ENCODE measurements around the gene TPK1. TPM values are rescaled to one million over a fixed set of nuclear protein-coding genes. Genes with fewer than 3 reads are reported as not detected.

The TPK1 gene
- total and polyA plus RNA-seq, 2 of the 13 experiments (the other 11 are each of a cell fraction or from before 2014, with no cell fraction given): 1.0 to 1.2 TPM

DNA sequence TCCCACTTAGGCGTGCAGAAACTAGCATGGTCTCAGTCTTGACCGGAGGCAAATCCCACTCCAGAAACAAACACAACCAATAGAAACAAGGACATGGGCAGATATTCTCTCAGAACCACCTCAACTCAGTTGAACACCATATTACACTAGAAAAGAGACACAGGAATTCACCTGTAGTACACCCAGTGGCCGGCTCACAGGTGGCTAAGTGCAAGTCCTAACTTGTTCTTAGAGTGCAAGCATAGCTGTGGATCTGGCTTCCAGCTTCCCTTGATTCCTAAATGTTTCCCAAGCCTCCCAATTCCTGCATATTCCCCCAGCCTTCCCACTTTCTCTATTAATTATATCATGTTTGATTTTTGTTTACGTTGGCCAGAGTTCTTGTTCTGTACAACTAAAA, 164.4 kb downstream of the TPK1 start (continued):
- TF ChIP-seq, protein P1, sequence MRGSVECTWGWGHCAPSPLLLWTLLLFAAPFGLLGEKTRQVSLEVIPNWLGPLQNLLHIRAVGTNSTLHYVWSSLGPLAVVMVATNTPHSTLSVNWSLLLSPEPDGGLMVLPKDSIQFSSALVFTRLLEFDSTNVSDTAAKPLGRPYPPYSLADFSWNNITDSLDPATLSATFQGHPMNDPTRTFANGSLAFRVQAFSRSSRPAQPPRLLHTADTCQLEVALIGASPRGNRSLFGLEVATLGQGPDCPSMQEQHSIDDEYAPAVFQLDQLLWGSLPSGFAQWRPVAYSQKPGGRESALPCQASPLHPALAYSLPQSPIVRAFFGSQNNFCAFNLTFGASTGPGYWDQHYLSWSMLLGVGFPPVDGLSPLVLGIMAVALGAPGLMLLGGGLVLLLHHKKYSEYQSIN (CRISPR knock-in tag; IDR thresholded peaks at IDR 0.05; ENCODE audit: borderline replicate concordance): no peak

DNA sequence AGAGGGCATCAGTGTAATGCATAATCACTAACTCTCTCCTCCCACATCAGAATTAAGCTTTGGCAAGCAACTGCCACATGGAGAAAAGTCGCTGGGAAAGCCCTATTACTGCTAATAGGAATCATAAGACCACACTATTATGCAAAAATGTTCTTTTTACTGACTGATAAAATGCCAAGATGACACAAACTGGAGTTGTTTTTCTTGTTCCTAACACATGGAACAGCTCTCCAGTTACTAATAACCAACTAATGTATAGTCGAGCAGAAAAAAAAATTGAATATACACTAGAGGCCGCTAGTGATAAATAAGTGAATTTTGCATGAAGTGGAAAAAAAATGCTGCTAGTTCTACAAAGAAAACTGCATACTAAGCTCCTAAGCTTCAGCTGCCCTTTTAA, 165.6 kb downstream of the TPK1 start:
- H4K20me1 ChIP-seq (ENCODE audit: insufficient read depth, low read length): no peaks in the 10 kb centered on the region
- H2AFZ ChIP-seq (ENCODE audit: low read length): no peak overlapping the region
- H3K36me3 ChIP-seq (replicated peaks in 1 of 2; ENCODE audit: control insufficient read depth in 1 of 2, insufficient read depth in 2 of 2, low read length in 2 of 2): no peaks in the 10 kb centered on the region
- FAIRE-seq (no peak), DNase-seq (ENCODE audit: low spot score) (no peak), ATAC-seq (no peak)
- H3K27ac ChIP-seq (ENCODE audit: extremely low read length, insufficient read depth, low read length): no peak overlapping the region
- H3K4me3 ChIP-seq (replicated peaks in 1 of 3; ENCODE audit: insufficient read depth in 1 of 3, low read depth in 2 of 3, low read length in 3 of 3): no peak overlapping the region
- intact Hi-C loops (cut with micrococcal nuclease; ENCODE audit: unreplicated experiment): no loop called here
- POLR2A ChIA-PET: no interaction called here
- in situ Hi-C loops (cut with HindIII; ENCODE audit: extremely low pct_ligation_motif_present, low pct_unique_long_range_greater_than_20kb): no loop called here
- no peaks in the 10 kb centered on the region for H3K9me3 ChIP-seq (ENCODE audit: low read length)
- WGBS (ENCODE audit: low lambda C conversion rate): 0% methylated on average over 3 of the region's 3 CpGs
- no TSS peak for BruUV-seq (replicated peaks)
- no peak overlapping the region for H3K9ac ChIP-seq (ENCODE audit: insufficient read depth, low read depth, low read length)
- no peaks in the 10 kb centered on the region for H3K4me1 ChIP-seq (ENCODE audit: insufficient read depth, low read length)
- TF ChIP-seq SIN3B (IDR thresholded peaks at IDR 0.05; ENCODE audit: low read length): no peak
- CTCF ChIA-PET (ENCODE audit: low intra/inter-chr PET ratio, low total read pairs): no interaction called here
- no peak overlapping the region for H3K4me2 ChIP-seq (ENCODE audit: low read depth, low read length)
- no peaks in the 10 kb centered on the region for H3K27me3 ChIP-seq (ENCODE audit: control insufficient read depth in 1 of 2, insufficient read depth in 2 of 2, low read length in 2 of 2)
- H3K79me2 ChIP-seq (ENCODE audit: insufficient read depth, low read length): no peaks in the 10 kb centered on the region

DNA sequence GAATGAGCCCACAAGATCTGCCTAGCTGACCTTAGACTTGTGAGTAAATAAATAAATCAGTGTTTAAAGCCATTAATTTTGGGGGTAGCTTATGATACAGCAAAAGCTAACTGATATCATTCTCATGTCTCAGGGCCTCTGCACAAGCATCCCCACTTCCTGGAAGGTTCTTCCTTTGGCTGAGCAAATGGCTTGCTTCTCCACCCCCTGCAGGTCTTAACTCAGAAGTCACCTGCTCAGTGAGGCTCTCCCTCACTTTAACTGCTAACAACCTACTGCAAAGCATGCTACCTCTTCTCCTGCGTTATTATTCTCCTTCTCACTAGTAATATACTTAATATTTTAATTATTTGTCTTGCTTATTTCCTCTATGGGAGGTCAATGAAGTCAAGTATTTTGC, 167.3 kb downstream of the TPK1 start:
- no peaks in the 10 kb centered on the region for H3K4me1 ChIP-seq (ENCODE audit: insufficient read depth, low read length)
- H3K36me3 ChIP-seq (replicated peaks in 1 of 2; ENCODE audit: control insufficient read depth in 1 of 2, insufficient read depth in 2 of 2, low read length in 2 of 2): no peaks in the 10 kb centered on the region
- no TSS peak for BruUV-seq (replicated peaks)
- no peak overlapping the region for H3K27ac ChIP-seq (ENCODE audit: extremely low read length, insufficient read depth, low read length)
- H3K9me3 ChIP-seq (ENCODE audit: low read length): no peaks in the 10 kb centered on the region
- ChIA-PET POLR2A (no interaction called here), CTCF (ENCODE audit: low intra/inter-chr PET ratio, low total read pairs) (no interaction called here)
- H3K9ac ChIP-seq (ENCODE audit: insufficient read depth, low read depth, low read length): no peak overlapping the region
- WGBS (ENCODE audit: low lambda C conversion rate): 0% methylated on average over 1 of the region's 1 CpG
- no peaks in the 10 kb centered on the region for H4K20me1 ChIP-seq (ENCODE audit: insufficient read depth, low read length)
- ATAC-seq (no peak), FAIRE-seq (no peak), DNase-seq (ENCODE audit: low spot score) (no peak)
- no peak overlapping the region for H3K4me3 ChIP-seq (replicated peaks in 1 of 3; ENCODE audit: insufficient read depth in 1 of 3, low read depth in 2 of 3, low read length in 3 of 3)
- intact Hi-C loops (cut with micrococcal nuclease; ENCODE audit: unreplicated experiment): no loop called here
- H3K4me2 ChIP-seq (ENCODE audit: low read depth, low read length): no peak overlapping the region
- in situ Hi-C loops (cut with HindIII; ENCODE audit: extremely low pct_ligation_motif_present, low pct_unique_long_range_greater_than_20kb): no loop called here
- no peaks in the 10 kb centered on the region for H3K79me2 ChIP-seq (ENCODE audit: insufficient read depth, low read length)
- H2AFZ ChIP-seq (ENCODE audit: low read length): no peak overlapping the region
- no peaks in the 10 kb centered on the region for H3K27me3 ChIP-seq (ENCODE audit: control insufficient read depth in 1 of 2, insufficient read depth in 2 of 2, low read length in 2 of 2)
- TF ChIP-seq ZFP90 (CRISPR knock-in tag; IDR thresholded peaks at IDR 0.05; ENCODE audit: borderline replicate concordance) (no peak), HIVEP1 (CRISPR knock-in tag; IDR thresholded peaks at IDR 0.05) (no peak), ZNF331 (CRISPR knock-in tag; IDR thresholded peaks at IDR 0.05) (no peak), PHF21A (CRISPR knock-in tag; IDR thresholded peaks at IDR 0.05) (no peak), KDM2A (CRISPR knock-in tag; IDR thresholded peaks at IDR 0.05; ENCODE audit: borderline replicate concordance, low read depth) (no peak), ZSCAN20 (CRISPR knock-in tag; IDR thresholded peaks at IDR 0.05; ENCODE audit: borderline replicate concordance) (no peak), ZNF788 (CRISPR knock-in tag; IDR thresholded peaks at IDR 0.05; ENCODE audit: borderline replicate concordance) (no peak), NFKB2 (CRISPR knock-in tag; IDR thresholded peaks at IDR 0.05; ENCODE audit: borderline replicate concordance) (no peak), PAWR (CRISPR knock-in tag; IDR thresholded peaks at IDR 0.05; ENCODE audit: borderline replicate concordance) (no peak), RXRB (CRISPR knock-in tag; IDR thresholded peaks at IDR 0.05; ENCODE audit: borderline replicate concordance) (no peak), ZNF569 (CRISPR knock-in tag; IDR thresholded peaks at IDR 0.05; ENCODE audit: borderline replicate concordance) (no peak)
- TF ChIP-seq, protein P2, sequence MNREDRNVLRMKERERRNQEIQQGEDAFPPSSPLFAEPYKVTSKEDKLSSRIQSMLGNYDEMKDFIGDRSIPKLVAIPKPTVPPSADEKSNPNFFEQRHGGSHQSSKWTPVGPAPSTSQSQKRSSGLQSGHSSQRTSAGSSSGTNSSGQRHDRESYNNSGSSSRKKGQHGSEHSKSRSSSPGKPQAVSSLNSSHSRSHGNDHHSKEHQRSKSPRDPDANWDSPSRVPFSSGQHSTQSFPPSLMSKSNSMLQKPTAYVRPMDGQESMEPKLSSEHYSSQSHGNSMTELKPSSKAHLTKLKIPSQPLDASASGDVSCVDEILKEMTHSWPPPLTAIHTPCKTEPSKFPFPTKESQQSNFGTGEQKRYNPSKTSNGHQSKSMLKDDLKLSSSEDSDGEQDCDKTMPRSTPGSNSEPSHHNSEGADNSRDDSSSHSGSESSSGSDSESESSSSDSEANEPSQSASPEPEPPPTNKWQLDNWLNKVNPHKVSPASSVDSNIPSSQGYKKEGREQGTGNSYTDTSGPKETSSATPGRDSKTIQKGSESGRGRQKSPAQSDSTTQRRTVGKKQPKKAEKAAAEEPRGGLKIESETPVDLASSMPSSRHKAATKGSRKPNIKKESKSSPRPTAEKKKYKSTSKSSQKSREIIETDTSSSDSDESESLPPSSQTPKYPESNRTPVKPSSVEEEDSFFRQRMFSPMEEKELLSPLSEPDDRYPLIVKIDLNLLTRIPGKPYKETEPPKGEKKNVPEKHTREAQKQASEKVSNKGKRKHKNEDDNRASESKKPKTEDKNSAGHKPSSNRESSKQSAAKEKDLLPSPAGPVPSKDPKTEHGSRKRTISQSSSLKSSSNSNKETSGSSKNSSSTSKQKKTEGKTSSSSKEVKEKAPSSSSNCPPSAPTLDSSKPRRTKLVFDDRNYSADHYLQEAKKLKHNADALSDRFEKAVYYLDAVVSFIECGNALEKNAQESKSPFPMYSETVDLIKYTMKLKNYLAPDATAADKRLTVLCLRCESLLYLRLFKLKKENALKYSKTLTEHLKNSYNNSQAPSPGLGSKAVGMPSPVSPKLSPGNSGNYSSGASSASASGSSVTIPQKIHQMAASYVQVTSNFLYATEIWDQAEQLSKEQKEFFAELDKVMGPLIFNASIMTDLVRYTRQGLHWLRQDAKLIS (CRISPR knock-in tag; IDR thresholded peaks at IDR 0.05): no peak

All from HepG2 (cell line).